Natural killer cell (primary cell): ENCODE measurements around the gene MFSD1. TPM values are rescaled to one million over a fixed set of nuclear protein-coding genes. Genes with fewer than 3 reads are reported as not detected.

Experiments used
- ATAC-seq, 3 donors: fragments of 150-1000 bp in 2 of 3; fragments of 200-7000 bp in 1 of 3; cut with Tn5 transposase; 1 replicate in 1 of 3; 2 replicates in 2 of 3; pipeline ENCODE4 v1.10.0; 2021; ENCODE audit warnings: mild to moderate bottlenecking in 2 of 3, moderate library complexity in 2 of 3
- DNase-seq, 2 donors: peaks; one replicate each; pipeline versions ENCODE4 v3.0.0 to v3.0.0-alpha.2; 2013 to 2021; ENCODE audit warnings: mixed read lengths in 1 of 2
- H3K27ac ChIP-seq: one replicate; pipeline ENCODE4 v1.5.1; 2013; ENCODE audit warnings: mild to moderate bottlenecking, low read length
- H3K27me3 ChIP-seq: one replicate; pipeline ENCODE4 v1.6.1; 2013; ENCODE audit warnings: low read length; ENCODE audit not compliant: control insufficient read depth, insufficient read depth
- H3K36me3 ChIP-seq: one replicate; pipeline ENCODE4 v1.6.1; 2013; ENCODE audit warnings: low read length; ENCODE audit not compliant: control insufficient read depth, insufficient read depth
- H3K4me1 ChIP-seq: one replicate; pipeline ENCODE4 v1.6.1; 2013; ENCODE audit warnings: low read length; ENCODE audit not compliant: control insufficient read depth, insufficient read depth
- H3K4me3 ChIP-seq: one replicate; pipeline ENCODE4 v1.5.1; 2013; ENCODE audit warnings: low read length
- H3K9me3 ChIP-seq: one replicate; pipeline ENCODE4 v1.6.1; 2013; ENCODE audit warnings: low read length; ENCODE audit not compliant: control insufficient read depth, insufficient read depth
- H3K27ac Mint-ChIP-seq, 2 donors: one replicate each; pipeline ENCODE4 v1.8.0; 2022; ENCODE audit warnings: mild to moderate bottlenecking in 2 of 2, mixed read lengths in 2 of 2, moderate library complexity in 1 of 2
- H3K27me3 Mint-ChIP-seq, 2 donors: one replicate each; pipeline ENCODE4 v1.8.0; 2022; ENCODE audit warnings: low read depth in 2 of 2, mixed read lengths in 2 of 2
- H3K36me3 Mint-ChIP-seq: one replicate; pipeline ENCODE4 v1.8.0; 2022; ENCODE audit warnings: mixed read lengths
- H3K4me1 Mint-ChIP-seq, 2 donors: one replicate each; pipeline ENCODE4 v1.8.0; 2022; ENCODE audit warnings: mixed read lengths in 2 of 2
- H3K4me3 Mint-ChIP-seq: one replicate; pipeline ENCODE4 v1.8.0; 2022; ENCODE audit warnings: mild to moderate bottlenecking, moderate library complexity, mixed read lengths
- H3K9me3 Mint-ChIP-seq, 2 donors: one replicate each; pipeline ENCODE4 v1.8.0; 2022; ENCODE audit warnings: mixed read lengths in 2 of 2
- CTCF ChIP-seq: fragments of 200-600 bp; IDR thresholded peaks from one replicate; pipeline ENCODE4 v1.8.0; 2022; ENCODE audit warnings: antibody characterized with exemption
- WGBS: methylation state at CpG from one replicate; pipeline ENCODE4 v1.1.7; 2013; ENCODE audit warnings: missing lambda C conversion rate; ENCODE audit not compliant: insufficient coverage; 5-methylcytosine and 5-hydroxymethylcytosine counted together
- intact Hi-C: fragments of 100-400 bp; cut with micrococcal nuclease; formaldehyde crosslinking; loops from one replicate; pipeline ENCODE4 v1.14.2; 2022
- total RNA-seq, 4 donors: library from RNA; stranded (reverse); fragments of 120-200 nt in 1 of 4; gene quantifications; one replicate each; pipeline versions ENCODE4 v1.2.3 to v1.2.4, GENCODE V29; 2013 to 2022

Gene MFSD1
- total RNA-seq, 3 donors from 2014 or later (not counting 1 experiment from before 2014, with no cell fraction given): 27.3 to 37.3 (median 33.6) TPM

- Mint-ChIP-seq H3K27me3 (no peaks in the 10 kb centered on the region), H3K9me3 (no peaks in the 10 kb centered on the region), H3K4me3 (no peak overlapping the region), H3K4me1 (no peaks in the 10 kb centered on the region), H3K27ac (no peak overlapping the region), H3K36me3 (no peaks in the 10 kb centered on the region)
- Histone ChIP-seq H3K4me1 (no peaks in the 10 kb centered on the region), H3K36me3 (no peaks in the 10 kb centered on the region), H3K4me3 (no peak overlapping the region), H3K27me3 (no peaks in the 10 kb centered on the region), H3K27ac (no peak overlapping the region), H3K9me3 (no peaks in the 10 kb centered on the region)
- WGBS: 95% methylated on average over 2 of the region's 2 CpGs
- no peak for TF ChIP-seq CTCF
- ATAC-seq: no peak
- DNase-seq: no peak
- intact Hi-C loops: no loop called here
These were observed 26.9 kb upstream of the MFSD1 start for GRCh38 chr3:158774965-158775364.

- ATAC-seq (no peak), DNase-seq (no peak)
- Mint-ChIP-seq H3K4me3 (no peak overlapping the region), H3K27me3 (no peaks in the 10 kb centered on the region), H3K36me3 (no peaks in the 10 kb centered on the region), H3K9me3 (no peaks in the 10 kb centered on the region), H3K27ac (no peak overlapping the region), H3K4me1 (no peaks in the 10 kb centered on the region)
- Histone ChIP-seq H3K4me3 (no peak overlapping the region), H3K36me3 (no peaks in the 10 kb centered on the region), H3K27me3 (no peaks in the 10 kb centered on the region), H3K9me3 (no peaks in the 10 kb centered on the region), H3K27ac (no peak overlapping the region), H3K4me1 (no peaks in the 10 kb centered on the region)
- WGBS: 92% methylated on average over 3 of the region's 3 CpGs
- no peak for TF ChIP-seq CTCF
- intact Hi-C loops: no loop called here
These were observed 26.1 kb upstream of the MFSD1 start for GRCh38 chr3:158775426-158776410.

GRCh38 chr3:158776531-158776930, 25.3 kb upstream of the MFSD1 start:
- Histone ChIP-seq H3K4me1 (no peaks in the 10 kb centered on the region), H3K27ac (no peak overlapping the region), H3K4me3 (no peak overlapping the region), H3K9me3 (no peaks in the 10 kb centered on the region), H3K36me3 (no peaks in the 10 kb centered on the region), H3K27me3 (no peaks in the 10 kb centered on the region)
- Mint-ChIP-seq H3K9me3 (no peaks in the 10 kb centered on the region), H3K27ac (no peak overlapping the region), H3K36me3 (no peaks in the 10 kb centered on the region), H3K4me1 (no peaks in the 10 kb centered on the region), H3K27me3 (no peaks in the 10 kb centered on the region), H3K4me3 (no peak overlapping the region)
- 94% methylated on average over 7 of the region's 7 CpGs for WGBS
- intact Hi-C loops: no loop called here
- no peak for ATAC-seq
- no peak for DNase-seq
- TF ChIP-seq CTCF: no peak
